Effector memory CD8-positive, alpha-beta T cell (primary cell): ENCODE results near the gene UNC93A.
"Not testable (repeated sequence)": the region's sequence is repeated elsewhere in the genome, so short reads cannot be mapped to it uniquely, and the experiment has no call there.

Experiments used
- ATAC-seq: fragments of 150-1000 bp; cut with Tn5 transposase; replicated peaks from 2 replicates; pipeline ENCODE4 v1.10.0; 2021; ENCODE audit warnings: mild to moderate bottlenecking, moderate library complexity
- DNase-seq, 3 experiments: peaks; one replicate each; pipeline ENCODE4 v3.0.0; 2021
- H3K27ac Mint-ChIP-seq, 2 donors: one replicate each; pipeline ENCODE4 v1.8.0; 2022; ENCODE audit warnings: mild to moderate bottlenecking in 2 of 2, mixed read lengths in 2 of 2, moderate library complexity in 2 of 2
- H3K27me3 Mint-ChIP-seq, 2 donors: one replicate each; pipeline ENCODE4 v1.8.0; 2022; ENCODE audit warnings: mixed read lengths in 2 of 2
- H3K36me3 Mint-ChIP-seq: one replicate; pipeline ENCODE4 v1.8.0; 2022; ENCODE audit warnings: mild to moderate bottlenecking, moderate library complexity, mixed read lengths; ENCODE audit not compliant: insufficient read depth
- H3K4me1 Mint-ChIP-seq, 2 donors: one replicate each; pipeline ENCODE4 v1.8.0; 2022; ENCODE audit warnings: low read depth in 2 of 2, mixed read lengths in 2 of 2
- H3K4me3 Mint-ChIP-seq, 2 donors: one replicate each; pipeline ENCODE4 v1.8.0; 2022; ENCODE audit warnings: mild to moderate bottlenecking in 2 of 2, mixed read lengths in 2 of 2, moderate library complexity in 2 of 2
- H3K9me3 Mint-ChIP-seq, 2 donors: one replicate each; pipeline ENCODE4 v1.8.0; 2022; ENCODE audit warnings: mixed read lengths in 2 of 2
- total RNA-seq, 9 experiments: gene quantifications; one replicate each; lab custom pipeline; 2026; lab: John Stamatoyannopoulos, UW

The UNC93A gene
- total RNA-seq: 0 reads per million in 9 experiments

DNA sequence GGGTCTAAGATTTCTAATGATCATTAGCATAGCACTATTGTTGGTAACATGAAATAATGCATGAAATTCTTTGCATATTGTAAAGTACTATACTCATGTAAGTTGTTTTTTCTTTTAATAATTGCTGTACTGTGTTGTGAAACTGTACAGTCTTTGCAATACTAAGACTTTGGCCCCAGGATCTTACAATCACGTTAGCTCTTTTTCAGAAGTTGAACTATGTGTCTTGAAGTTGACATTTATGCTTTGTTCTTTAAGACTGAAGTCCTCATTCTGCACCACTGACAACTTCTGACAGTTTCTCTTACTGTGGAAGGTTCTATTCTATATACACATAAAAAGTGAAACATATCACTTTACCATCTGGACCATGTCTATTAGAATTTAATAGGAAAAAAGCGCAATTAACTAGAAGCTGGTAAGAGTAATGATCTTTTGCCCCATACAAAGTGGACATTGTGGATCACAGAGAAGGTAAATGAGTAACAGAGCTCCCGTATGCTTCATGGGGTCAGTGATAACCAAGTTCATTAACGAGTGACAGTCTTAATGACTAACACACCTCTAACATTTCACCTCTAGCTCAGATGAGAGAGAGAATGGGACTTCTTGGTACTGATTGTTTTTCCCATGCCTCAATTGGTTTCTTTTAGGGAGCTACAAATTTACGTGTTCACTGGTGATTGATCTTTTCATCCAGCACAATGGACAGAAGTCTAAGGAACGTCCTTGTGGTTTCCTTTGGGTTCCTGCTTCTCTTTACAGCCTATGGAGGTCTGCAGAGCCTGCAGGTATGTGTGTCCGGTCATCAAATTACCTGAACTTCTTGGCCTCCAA is at the start of gene UNC93A:
UNC93A (plus strand) TSS at position 530 of the 837 bp plus-strand sequence; CDS start at position 705, 175 bp downstream.
- no peak within 1 kb of the TSS for H3K4me3 Mint-ChIP-seq
- peaks cover 13 to 30% of the 10 kb centered on the region in 2 donors for H3K27me3 Mint-ChIP-seq
- H3K4me1 Mint-ChIP-seq: peaks cover 0 to 2% of the 10 kb centered on the region in 2 donors
- H3K9me3 Mint-ChIP-seq: no peaks in the 10 kb centered on the region
- H3K27ac Mint-ChIP-seq: no peak within 1 kb of the TSS
- no peak for DNase-seq
- H3K36me3 Mint-ChIP-seq: no peaks in the 10 kb centered on the region
- no peak for ATAC-seq

DNA sequence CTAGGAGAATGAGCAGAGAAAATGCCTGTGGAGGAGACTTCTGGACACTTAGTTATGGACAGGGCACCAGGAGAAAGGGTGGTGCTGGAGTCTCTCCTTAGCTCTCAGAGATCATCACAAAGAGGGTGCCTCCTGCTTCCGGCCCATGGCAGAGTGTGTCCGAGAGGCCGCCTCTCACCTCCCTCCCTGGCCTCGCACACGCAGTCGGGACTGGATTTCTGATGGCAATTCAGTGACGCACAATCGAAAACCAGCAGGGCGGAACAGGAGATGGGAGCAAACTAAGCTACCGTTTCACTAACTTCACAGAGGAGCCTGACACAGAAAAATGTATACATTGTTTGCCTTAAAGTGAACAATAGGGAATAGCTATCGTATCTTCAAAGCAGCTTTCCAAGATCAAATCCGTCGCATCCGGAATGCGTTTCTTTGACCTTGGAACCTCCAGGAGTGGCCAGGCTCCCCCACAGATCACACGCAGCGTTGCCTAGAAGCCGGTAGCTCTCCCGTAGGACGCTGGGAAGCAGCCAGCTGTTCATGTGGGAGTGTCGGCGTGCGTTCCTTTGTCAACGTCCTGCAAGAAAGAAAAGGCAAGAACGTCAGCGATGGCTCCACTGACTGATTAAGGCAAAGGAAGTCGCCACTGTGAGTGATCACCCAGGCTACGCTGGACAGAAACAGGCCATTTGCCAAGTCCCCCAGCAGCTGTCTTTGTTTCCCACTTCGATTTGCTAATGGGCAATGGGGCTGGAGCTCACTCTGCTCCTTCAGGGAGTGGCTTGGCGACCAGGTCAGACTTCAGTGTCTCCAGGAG is 49.6 kb upstream of the UNC93A start:
- H3K27me3 Mint-ChIP-seq: peaks cover 12 to 69% of the 10 kb centered on the region in 2 donors
- not testable (repeated sequence) for H3K4me3 Mint-ChIP-seq, DNase-seq, ATAC-seq, H3K27ac Mint-ChIP-seq, H3K9me3 Mint-ChIP-seq, H3K36me3 Mint-ChIP-seq, H3K4me1 Mint-ChIP-seq

DNA sequence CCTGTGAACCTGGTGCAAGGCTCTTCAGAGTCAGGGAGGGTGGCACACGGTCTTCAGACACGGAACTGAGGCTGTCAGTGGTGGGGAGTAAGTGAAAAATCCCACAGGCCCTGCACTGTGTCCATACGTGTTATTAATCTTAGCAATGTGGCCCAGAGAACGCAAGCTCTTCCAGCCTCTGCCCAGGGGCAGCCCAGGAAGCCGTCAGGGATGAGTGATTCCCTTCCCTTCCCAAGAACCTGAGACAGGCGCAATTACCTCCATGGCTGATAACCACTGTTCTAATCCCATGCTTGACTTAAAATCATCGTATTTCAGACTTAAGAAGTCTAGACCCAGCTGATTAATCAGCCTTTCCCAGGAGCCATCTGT is 49.0 kb upstream of the UNC93A start:
- not testable (repeated sequence) for DNase-seq, H3K9me3 Mint-ChIP-seq, H3K36me3 Mint-ChIP-seq, H3K27ac Mint-ChIP-seq, H3K4me1 Mint-ChIP-seq, H3K4me3 Mint-ChIP-seq, ATAC-seq
- H3K27me3 Mint-ChIP-seq: peaks cover 16 to 69% of the 10 kb centered on the region in 2 donors

DNA sequence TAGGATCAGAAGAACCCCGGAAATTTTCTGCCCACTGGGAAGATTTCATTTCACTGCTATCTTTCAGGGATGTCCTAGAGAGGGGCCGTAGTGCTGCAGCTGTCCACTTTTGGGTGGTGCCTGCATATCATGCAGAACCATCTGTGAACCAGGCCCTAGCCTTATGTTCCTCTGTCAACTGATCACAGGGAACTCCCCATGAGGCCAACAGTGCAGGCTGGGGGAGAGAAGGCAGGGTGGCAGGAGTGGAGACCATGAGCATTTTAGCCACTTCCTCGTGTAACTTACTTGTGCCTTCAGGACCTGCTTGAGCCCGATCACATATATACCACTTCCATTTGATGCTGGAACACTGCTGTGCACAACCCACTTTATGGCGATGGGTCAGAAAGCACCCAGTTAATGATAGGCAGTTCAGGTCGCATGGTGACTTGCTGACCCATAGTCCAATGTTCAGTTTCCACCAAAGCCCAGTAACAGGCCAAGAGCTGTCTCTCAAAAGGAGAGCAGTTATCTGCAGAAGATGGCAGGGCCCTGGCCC is 48.5 kb upstream of the UNC93A start:
- not testable (repeated sequence) for ATAC-seq, H3K4me3 Mint-ChIP-seq, DNase-seq, H3K4me1 Mint-ChIP-seq, H3K36me3 Mint-ChIP-seq, H3K27ac Mint-ChIP-seq, H3K9me3 Mint-ChIP-seq
- peaks cover 12 to 66% of the 10 kb centered on the region in 2 donors for H3K27me3 Mint-ChIP-seq

DNA sequence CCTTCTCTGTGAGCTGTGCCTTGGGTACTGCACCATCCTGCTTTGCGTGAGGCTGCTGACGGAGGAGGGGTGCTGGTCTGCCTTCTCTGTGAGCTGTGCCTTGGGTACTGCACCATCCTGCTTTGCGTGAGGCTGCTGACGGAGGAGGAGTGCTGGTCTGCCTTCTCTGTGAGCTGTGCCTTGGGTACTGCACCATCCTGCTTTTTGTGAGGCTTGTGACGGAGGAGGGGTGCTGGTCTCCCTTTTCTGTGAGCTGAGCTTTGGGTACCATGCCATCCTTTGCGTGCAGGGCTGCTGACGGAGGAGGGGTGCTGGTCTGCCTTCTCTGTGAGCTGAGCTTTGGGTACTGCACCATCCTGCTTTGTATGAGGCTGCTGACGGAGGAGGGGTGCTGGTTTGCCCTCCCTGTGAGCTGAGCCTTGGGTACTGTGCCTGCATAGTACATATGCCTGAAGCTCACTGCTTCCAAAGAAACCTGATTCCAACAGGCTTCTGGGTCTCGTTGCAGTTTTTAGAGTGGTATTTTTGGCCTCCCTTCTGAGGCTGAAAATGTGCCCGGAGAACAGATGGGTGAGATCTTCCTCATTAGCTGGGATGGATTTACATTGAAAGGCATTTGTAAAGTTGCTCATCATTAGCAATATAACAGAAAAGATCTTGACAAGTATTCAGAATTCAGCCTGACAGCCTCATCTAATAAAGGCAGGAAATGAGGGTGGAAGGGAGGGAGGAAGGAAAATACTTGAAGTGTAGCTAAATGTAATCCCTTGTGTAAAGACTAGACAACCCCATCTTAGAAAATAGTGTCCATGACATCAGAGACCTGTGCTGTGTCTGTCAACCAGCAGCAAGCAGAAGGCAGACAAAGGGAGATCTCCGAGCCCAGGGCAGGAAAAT is 46.8 kb upstream of the UNC93A start:
- Mint-ChIP-seq H3K4me1 (no peaks in the 10 kb centered on the region), H3K27me3 (peaks cover 15 to 66% of the 10 kb centered on the region in 2 donors), H3K27ac (no peak overlapping the region), H3K9me3 (no peaks in the 10 kb centered on the region), H3K36me3 (no peaks in the 10 kb centered on the region), H3K4me3 (no peak overlapping the region)
- DNase-seq: no peak
- no peak for ATAC-seq

DNA sequence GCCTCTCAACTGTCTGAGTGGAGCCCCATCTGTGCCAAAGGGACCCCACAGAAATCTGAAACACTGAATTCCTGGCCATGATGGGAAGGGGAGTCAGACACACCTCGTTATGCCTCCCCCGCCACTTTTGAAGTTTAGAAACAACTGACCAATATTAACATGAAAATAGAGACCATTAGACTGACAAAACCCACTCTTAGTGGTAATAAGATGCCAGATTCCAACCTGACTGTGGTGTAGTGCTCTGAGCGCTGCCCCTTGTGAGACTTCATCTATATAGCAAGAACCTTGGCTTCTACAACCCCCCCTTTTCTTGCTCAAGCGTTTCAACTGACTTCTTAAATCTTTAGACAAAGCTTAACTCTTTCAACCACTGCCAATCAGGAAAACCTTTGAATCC is 46.1 kb upstream of the UNC93A start:
- Mint-ChIP-seq H3K27me3 (peaks cover 14 to 67% of the 10 kb centered on the region in 2 donors), H3K36me3 (no peaks in the 10 kb centered on the region), H3K4me1 (no peaks in the 10 kb centered on the region), H3K27ac (no peak overlapping the region), H3K4me3 (no peak overlapping the region), H3K9me3 (no peaks in the 10 kb centered on the region)
- ATAC-seq (no peak), DNase-seq (no peak)

DNA sequence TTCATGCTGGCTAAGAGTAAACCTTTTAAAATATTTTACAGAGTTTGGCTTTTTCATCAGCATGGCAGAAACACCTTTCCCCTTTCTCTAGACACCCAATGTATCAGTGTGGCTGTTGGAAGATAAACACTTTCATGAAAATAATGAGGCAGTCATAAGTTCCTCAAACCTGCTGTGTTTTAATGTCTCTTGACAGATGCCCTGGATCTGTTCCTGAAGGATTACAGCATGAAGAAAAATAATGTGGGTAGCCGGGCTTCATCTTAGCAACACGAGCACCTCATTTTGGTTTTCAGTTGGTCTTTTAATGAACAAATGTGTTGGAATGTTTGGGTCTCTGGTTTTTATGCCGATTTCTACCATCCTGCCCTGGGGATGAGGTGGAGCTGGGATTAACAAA is 45.5 kb upstream of the UNC93A start:
- H3K9me3 Mint-ChIP-seq: no peaks in the 10 kb centered on the region

DNA sequence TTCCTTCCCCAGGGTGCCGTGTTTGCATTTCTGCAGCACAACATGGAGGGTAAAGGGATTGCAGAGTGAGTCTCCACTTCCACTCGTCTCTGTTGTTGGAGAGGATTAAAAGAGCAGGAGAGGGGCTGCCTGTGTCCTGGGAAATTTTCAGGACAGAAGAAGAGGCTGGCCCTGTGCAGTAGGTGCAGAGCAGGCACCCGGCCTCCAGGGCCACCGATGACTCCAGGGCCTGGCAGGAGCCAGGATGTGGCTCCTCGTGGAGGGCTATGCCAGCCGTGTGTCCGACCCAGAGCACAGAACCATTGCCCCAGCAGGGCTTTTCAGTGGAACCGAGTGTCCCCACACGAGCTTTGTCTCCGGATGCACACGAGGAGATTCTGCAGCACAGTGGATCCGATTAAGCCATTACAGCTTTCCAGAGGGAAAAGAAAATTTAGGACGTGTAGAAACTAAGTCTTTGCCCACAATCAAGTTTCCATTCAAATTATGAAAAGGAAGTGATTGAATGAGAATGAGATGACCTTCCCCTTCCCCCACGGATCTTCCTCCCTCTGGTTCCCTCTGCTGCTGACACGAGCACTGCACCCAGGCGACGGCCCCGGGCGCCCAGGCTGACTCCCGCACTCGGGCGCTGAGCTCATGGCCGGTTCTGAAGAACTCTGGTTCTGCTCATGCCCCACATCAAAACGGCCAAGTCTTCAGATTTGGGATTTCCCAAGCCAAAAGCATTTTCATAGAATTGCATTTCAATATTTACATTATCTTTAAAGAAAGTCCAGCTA is 43.1 kb upstream of the UNC93A start:
- Mint-ChIP-seq H3K27me3 (peaks cover 17 to 60% of the 10 kb centered on the region in 2 donors), H3K4me1 (no peaks in the 10 kb centered on the region), H3K36me3 (no peaks in the 10 kb centered on the region), H3K27ac (no peak overlapping the region), H3K4me3 (no peak overlapping the region), H3K9me3 (no peaks in the 10 kb centered on the region)
- no peak for ATAC-seq
- DNase-seq: no peak

More for the DNA sequence above, 45.5 kb upstream of the UNC93A start:
- Mint-ChIP-seq H3K4me1 (no peaks in the 10 kb centered on the region), H3K36me3 (no peaks in the 10 kb centered on the region), H3K27me3 (peaks cover 17 to 67% of the 10 kb centered on the region in 2 donors), H3K27ac (no peak overlapping the region), H3K4me3 (no peak overlapping the region)
- no peak for ATAC-seq
- no peak for DNase-seq

DNA sequence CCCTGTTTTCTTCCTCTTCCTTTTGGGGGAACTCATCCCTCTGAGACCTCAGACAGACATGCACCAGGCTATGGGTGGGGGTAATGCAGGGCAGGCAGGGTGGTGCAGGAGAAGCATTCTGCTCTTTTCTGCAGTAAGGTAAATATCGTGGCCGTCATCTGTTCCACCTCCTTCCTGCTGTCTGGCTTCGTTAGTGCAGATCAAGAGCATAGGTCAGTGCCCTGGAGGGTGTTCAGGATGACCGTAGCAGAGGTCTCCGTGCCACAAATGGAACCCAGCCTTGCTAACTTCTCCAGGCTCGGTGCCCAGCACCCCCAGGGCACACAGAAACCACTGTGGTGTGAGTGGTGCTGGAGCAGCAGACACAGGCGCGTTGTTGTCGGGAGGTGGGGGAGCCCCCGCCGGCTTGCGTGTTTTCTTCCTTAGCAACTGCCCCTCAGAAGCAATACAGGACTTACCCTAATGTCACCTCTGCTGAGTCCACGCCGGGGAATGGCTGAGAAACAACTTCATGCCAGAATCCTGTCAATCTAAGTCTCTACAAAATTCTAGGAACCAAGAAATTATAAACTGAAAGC is 42.1 kb upstream of the UNC93A start:
- not testable (repeated sequence) for H3K36me3 Mint-ChIP-seq

DNA sequence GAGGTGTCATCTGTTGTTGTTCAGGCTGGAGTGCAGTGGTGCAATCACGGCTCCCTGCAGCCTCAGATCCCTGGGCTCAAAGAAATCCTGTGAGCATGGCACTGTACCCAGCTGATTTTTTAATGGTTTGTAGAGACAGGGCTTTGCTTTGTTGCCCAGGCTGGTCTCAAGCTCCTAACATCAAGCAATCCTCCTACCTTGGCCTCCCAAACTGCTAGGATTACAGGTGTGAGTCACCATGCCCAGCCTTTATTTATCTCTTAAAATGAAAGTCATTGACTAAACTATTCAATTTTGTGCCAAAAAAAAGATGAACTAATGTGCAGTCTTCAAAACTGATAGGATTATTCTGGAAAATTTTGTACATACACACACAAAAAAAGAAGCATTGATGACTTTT is 38.8 kb upstream of the UNC93A start:
- DNase-seq (no peak), ATAC-seq (no peak)
- Mint-ChIP-seq H3K27me3 (peaks cover 30 to 67% of the 10 kb centered on the region in 2 donors), H3K4me3 (no peak overlapping the region), H3K27ac (no peak overlapping the region), H3K9me3 (no peaks in the 10 kb centered on the region), H3K36me3 (no peaks in the 10 kb centered on the region), H3K4me1 (no peaks in the 10 kb centered on the region)

More for the DNA sequence above, 42.1 kb upstream of the UNC93A start:
- H3K9me3 Mint-ChIP-seq, DNase-seq, ATAC-seq, H3K4me3 Mint-ChIP-seq, H3K4me1 Mint-ChIP-seq, H3K27ac Mint-ChIP-seq: not testable (repeated sequence)
- peaks cover 17 to 65% of the 10 kb centered on the region in 2 donors for H3K27me3 Mint-ChIP-seq

DNA sequence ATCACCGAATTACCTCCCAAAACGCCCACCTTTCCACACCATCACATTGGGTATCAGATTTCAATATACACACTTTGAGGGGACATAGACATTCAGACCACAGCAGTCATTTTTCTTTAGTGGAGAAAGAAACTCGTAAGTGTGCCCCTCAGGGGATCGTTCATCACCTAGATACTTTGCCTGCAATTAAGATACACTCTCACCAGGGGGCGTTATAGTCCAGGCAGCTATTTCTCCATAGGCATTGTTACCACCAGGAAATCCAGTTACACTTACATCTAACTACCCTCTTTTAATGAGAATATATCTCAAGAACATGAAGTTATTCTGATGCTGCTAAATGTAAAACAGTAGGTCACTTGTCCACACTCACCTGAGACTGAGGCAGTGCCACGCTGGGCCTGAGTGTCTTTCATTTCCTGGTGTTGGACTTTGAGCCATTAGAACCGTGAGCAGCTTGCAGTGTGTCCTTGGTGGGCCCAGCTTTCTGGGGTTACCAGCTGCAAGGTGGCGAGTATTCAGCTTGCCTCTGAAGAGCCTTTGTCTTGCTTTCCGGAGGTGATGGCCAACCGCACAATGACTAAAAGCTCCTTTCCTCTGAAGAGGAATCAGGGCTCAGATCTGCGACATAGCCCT is 35.1 kb upstream of the UNC93A start:
- Mint-ChIP-seq H3K36me3 (no peaks in the 10 kb centered on the region), H3K9me3 (no peaks in the 10 kb centered on the region), H3K27ac (no peak overlapping the region), H3K27me3 (peaks cover 46 to 71% of the 10 kb centered on the region in 2 donors), H3K4me1 (no peaks in the 10 kb centered on the region), H3K4me3 (no peak overlapping the region)
- DNase-seq (no peak), ATAC-seq (no peak)

DNA sequence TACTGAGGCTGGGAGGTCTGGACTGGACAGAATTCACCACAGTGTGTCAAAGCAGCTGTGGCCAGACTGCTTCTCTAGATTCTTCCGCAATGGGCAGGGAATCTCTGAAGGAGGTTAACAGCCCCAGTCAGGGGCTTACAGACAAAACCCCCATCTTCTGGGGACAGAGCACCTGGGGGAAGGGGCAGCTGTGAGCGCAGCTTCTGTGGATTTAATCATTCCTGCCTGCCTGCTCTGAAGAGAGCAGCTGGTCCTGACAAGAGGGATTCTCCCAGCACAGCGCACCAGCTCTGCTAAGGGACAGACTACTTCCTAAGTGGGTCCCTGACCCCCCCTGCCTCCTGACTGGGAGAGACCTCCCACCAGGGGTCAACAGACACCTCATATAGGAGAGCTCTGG is 32.5 kb upstream of the UNC93A start:
- no peaks in the 10 kb centered on the region for H3K9me3 Mint-ChIP-seq
- H3K4me1 Mint-ChIP-seq: no peaks in the 10 kb centered on the region
- H3K36me3 Mint-ChIP-seq: no peaks in the 10 kb centered on the region
- H3K27ac Mint-ChIP-seq: no peak overlapping the region
- no peak for ATAC-seq
- H3K4me3 Mint-ChIP-seq: no peak overlapping the region
- no peak for DNase-seq
- peaks cover 73 to 92% of the 10 kb centered on the region in 2 donors for H3K27me3 Mint-ChIP-seq
